Fibroblast of lung (primary cell): Measurements from ENCODE around the gene PTCRA.

ENCODE experiments used
- EZH2 ChIP-seq: IDR thresholded peaks from 2 replicates; pipeline ENCODE4 v1.5.1; 2012; ENCODE audit warnings: low read length, control low read depth, mild to moderate bottlenecking; ENCODE audit errors: missing control alignments
- TF ChIP-seq, protein P1 (sequence below), 2 donors: IDR thresholded peaks in 1 of 2; conservative IDR thresholded peaks in 1 of 2; 1 replicate in 1 of 2; 2 replicates in 1 of 2; pipeline ENCODE4 v1.5.1; 2011 to 2012; ENCODE audit warnings: low read length in 2 of 2, control low read depth in 1 of 2, inconsistent platforms in 1 of 2, low read depth in 1 of 2, mild to moderate bottlenecking in 1 of 2

DNA sequence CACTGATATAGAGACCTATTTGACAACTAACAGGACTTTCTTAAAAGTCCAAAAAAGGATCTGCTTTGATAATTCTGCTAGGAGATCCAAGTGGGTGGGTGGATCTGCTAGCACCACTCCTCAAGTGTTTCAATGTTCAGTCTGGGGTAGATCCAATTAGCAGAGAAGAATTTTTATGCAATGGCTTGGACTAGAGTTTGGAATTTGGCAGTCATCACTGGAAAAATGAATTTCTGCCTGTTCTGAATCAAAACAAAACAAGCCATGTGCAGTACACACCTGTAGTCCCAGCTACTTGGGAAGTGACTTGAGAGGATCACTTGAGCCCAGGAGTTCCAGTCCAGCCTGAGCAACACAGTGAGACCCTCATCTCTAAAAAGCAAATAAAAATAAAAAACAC is 32.1 kb downstream of the PTCRA start:
- TF ChIP-seq, protein P1, sequence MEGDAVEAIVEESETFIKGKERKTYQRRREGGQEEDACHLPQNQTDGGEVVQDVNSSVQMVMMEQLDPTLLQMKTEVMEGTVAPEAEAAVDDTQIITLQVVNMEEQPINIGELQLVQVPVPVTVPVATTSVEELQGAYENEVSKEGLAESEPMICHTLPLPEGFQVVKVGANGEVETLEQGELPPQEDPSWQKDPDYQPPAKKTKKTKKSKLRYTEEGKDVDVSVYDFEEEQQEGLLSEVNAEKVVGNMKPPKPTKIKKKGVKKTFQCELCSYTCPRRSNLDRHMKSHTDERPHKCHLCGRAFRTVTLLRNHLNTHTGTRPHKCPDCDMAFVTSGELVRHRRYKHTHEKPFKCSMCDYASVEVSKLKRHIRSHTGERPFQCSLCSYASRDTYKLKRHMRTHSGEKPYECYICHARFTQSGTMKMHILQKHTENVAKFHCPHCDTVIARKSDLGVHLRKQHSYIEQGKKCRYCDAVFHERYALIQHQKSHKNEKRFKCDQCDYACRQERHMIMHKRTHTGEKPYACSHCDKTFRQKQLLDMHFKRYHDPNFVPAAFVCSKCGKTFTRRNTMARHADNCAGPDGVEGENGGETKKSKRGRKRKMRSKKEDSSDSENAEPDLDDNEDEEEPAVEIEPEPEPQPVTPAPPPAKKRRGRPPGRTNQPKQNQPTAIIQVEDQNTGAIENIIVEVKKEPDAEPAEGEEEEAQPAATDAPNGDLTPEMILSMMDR (conservative IDR thresholded peaks at IDR 0.05 in 1 of 2, IDR thresholded peaks at IDR 0.05 in 1 of 2; ENCODE audit: low read depth in 1 of 2, low read length in 2 of 2) = no peak
- TF ChIP-seq EZH2 = no peak
